Stimulated activated CD8-positive, alpha-beta memory T cell treated with anti-CD3 and anti-CD28 coated beads, Interleukin-4, amount 100 ng/mL, for 1 hour (primary cell): ENCODE measurements around the gene MT2A.

Experiments
- DNase-seq, 2 donors: peaks; one replicate each; pipeline ENCODE4 v3.0.0-alpha.2; 2020; ENCODE audit warnings: low read depth in 2 of 2, low spot score in 1 of 2

Gene MT2A

DNA sequence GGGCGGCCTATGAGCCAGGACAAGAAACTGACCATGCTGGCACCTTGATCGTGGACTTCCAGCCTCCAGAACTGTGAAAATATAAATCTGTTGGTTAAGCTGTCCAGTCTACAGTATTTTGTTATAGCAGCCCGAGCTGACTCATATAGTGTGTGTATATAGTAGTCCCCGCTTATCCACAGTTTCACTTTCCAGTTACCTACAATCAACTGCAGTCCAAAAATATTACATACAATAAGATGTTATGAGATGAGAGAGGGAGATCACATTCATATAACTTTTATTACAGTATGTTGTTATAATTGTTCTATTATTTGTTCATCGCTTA is 14.1 kb upstream of the MT2A start:
- no peak for DNase-seq

GRCh38 chr16:56600398-56600999 is 7.9 kb upstream of the MT2A start:
- no peak for DNase-seq

DNA sequence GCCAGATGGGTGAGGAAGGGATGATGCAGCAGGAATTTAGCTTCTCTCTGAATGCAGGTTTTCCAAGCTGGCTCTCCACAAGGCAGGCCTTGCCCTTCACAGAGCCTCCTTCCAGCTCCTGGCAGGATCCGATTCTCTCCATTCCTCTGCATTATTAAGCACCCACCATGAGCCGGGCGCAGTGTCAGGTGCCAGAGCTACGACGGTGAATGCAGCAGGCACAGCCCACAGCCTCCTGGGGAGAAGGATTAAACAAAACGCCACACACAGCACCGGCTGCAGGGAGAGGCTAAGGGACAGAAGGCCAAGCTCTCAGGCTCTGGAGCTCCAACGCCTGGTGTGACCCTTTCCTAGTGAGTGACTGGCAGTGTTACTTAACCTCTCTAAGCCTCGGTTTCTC is 7.1 kb upstream of the MT2A start:
- no peak for DNase-seq

DNA sequence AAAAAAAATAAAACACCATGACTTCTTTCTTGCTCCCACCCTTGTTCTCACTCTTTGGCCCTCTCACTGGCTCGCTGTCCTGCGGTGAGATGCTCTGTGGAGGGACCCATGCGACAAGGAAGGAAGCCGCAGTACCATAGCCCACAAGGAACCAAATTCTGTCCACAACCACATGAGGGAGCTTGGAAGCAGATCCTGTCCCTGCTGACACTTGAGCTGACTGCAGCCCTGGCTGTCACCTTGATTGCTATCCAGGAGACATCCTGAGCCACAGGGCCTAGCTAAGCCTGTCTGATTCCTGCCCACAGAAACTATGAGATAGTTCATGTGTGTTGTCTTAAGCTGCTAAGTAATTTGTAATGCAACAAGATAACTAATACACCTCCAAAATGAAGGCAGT is 4.8 kb upstream of the MT2A start:
- no peak for DNase-seq

DNA sequence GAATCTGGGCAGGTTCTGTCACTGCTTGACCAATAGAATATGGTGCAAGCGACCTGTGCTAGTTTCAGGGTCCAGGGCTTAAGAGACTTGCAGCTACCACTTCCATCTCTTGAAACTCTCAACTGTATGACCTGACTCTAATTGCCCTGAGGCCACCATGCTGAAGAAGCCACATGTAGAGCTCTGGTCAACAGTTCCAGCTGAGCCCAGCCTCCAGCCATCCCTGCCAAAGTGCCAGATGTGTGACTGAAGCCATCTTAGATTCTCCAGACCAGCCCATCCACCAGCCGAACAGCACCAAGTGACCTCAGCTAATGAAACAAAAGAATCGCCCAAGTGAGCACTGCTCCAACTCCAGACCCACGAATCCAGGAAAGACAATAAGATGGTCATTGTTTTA is 3.4 kb upstream of the MT2A start:
- no peak for DNase-seq

GRCh38 chr16:56605475-56605874 is 2.9 kb upstream of the MT2A start:
- no peak for DNase-seq

GRCh38 chr16:56606071-56606475 is 2.3 kb upstream of the MT2A start:
- no peak for DNase-seq

- no peak for DNase-seq
Measured at GRCh38 chr16:56606476-56607108, 1.8 kb upstream of the MT2A start.

DNA sequence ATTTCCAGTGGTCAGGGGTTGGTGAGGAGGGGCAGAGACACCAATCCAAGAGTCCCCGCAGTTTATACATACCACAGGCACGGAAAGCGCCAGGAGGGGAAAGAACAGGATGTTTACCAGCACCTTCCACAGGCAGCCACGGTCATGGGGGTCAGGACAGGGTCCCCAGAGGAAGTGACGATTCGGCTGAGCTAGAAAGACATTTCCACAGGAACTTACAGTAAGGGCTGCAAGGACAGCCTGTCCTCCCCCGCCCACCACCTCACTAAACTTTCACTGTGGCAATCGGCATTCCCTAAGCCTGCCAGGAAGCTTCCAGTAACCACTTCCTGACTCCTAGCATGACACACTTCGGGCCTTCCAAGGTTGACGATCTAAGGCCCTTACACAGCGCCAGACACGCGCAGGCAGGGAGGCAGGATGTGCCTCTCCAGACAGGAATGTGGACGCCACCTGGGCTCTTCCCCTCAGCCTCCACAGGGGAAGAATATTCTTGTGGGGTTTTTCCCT is 1.2 kb upstream of the MT2A start:
- no peak for DNase-seq

DNA sequence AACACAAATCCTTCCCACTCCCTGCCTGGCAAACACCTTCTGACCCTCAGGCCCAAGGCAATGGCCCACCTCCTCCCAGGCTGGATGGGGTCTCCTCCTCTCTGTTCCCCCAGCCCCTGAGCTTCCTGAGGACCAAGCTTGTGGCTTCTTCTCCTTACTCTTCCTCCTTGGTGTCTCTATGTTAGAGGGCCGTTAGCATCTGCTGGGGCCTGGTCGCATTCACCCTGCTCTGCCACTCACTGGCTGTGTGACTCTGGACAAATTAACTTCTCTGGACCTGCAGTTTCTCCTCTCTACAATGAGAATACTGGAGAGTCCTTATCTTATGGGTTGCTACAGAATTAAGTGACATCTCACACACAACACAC is 725 bp upstream of the MT2A start:
- DNase-seq = no peak

GRCh38 chr16:56608876-56609462 is 585 bp downstream of the MT2A start:
- DNase-seq = no peak

DNA sequence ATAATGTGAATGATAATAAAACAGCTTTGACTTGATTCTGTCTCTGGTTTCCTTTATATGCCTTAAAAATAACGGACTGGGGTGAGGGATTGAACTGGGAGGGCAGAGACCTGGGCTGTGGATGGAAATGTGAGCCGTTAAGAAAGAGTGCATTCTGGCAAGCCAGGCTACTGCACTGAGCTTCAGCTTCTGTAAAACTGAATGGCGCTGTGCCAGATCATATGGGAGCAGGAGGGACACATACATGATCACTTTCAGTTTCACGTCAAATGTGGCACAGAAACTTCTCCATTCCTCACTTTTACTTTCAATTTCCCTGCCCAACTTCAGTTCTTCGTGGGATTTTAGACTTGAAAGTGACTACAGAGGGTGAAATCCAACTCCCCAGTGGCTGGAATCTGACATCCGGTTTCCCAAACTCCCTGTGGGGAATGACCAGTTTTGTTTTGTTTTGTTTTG is 1.1 kb downstream of the MT2A start:
- DNase-seq = peak; percentile 31 to 37

GRCh38 chr16:56610017-56610608 is 1.7 kb downstream of the MT2A start:
- DNase-seq = peak in 1 of 2 donors; percentile 46

- DNase-seq = no peak
Measured at GRCh38 chr16:56610609-56611111, 2.3 kb downstream of the MT2A start.

GRCh38 chr16:56611281-56611833 is 3.0 kb downstream of the MT2A start:
- no peak for DNase-seq

DNA sequence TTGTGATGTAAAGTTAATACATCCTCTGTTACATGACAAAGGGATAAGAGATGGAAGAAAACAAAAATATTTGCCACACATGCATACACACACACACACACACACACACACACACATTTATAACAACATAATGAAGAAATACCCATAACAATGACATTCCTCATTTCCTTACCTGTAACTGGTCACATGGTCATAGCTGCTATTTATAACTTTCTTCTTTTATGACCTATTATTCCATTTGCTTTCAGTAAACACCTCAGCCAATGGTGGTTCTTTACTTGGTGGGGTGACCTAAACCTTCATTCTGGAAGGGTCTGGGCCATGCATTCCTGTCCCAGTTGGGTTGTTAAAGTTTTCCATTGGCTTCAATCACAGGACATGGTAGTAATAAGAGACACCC is 5.3 kb downstream of the MT2A start:
- DNase-seq = no peak

- DNase-seq = no peak
Measured at GRCh38 chr16:56614549-56614991, 6.2 kb downstream of the MT2A start.

DNA sequence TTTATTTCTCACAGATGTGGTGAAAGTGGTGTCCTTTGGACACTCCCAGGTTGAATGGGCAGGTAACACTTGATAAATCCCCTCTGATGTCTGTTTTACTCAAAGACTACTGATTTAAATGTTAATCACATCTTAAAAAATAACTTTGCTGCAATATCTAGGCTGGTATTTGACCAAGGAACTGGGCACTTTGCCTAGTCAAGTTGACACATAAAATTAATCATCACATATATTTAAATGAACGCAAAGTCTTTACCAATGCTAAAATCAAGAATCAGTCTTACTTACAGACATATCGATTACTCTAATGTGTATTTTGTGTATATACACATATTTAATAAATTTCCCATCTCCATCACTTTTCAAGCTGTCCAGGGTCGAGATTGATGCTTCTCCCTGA is 7.0 kb downstream of the MT2A start:
- DNase-seq = no peak

- no peak for DNase-seq
Measured at GRCh38 chr16:56616608-56617211, 8.3 kb downstream of the MT2A start.

DNA sequence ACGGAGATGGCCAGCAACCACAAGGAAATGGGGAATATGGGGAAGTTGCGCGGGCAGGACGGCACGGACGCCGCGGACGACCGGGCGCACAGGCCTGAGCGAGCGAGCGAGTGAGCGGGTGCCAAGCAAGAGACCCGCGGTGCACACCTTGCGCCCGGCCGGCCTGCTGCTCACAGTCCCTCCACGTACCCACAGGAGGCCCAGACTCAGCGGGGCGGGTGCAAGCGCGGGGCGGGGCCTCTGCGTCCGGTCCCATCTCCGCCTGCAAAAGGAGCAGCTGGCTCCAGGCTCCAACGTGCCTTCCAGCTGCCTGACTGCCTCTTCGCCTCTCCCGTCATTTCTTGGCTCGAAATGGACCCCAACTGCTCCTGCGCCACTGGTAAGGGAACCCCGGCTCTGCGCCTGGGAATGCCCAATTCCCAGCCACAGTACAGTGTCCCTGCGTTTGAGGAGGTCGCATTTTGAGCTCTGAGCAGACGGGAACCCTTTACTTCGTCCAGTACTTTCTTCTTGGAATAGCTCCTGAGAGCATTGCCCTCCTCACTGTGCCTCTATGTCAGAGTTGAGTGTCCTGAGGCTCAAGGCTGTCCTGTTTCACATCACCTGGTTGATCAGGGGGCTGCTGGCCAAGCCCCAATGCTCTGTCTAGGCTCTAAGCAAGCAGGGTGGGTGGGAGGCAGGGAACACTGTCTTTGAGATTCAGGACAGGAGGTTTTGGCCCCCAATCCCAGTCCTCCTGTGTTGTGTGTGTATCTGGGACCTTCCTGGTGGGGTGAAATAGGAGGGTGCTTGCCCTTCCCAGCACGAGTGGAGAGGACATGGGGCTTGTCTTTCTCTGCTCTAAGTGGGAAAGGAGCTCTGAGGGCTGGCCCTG is 9.1 kb downstream of the MT2A start:
- DNase-seq = no peak
